Pulmonary artery endothelial cell (primary cell): Measurements from ENCODE around the gene EN1. TPM values are rescaled to one million over a fixed set of nuclear protein-coding genes. Genes with fewer than 3 reads are reported as not detected.

Experiments
- total RNA-seq: library from RNA; depleted of rRNA; stranded (reverse); fragments of >200 nt; gene quantifications from 2 replicates; pipeline ENCODE4 v1.2.3, GENCODE V29; 2014

EN1 gene
- total RNA-seq, 1 donor from 2014 or later, result not detected

Other genes starting within 250 kb of the EN1 start
- not detected in 2 replicates for gene MARCO, start 94.5 kb upstream of the EN1 start, total RNA-seq